IMR-90 (cell line): ENCODE measurements around the gene ENO2. TPM values are rescaled to one million over a fixed set of nuclear protein-coding genes. Genes with fewer than 3 reads are reported as not detected.

Source experiments
- ATAC-seq: fragments of 200-7000 bp; cut with Tn5 transposase; 2 replicates; pipeline ENCODE4 v1.9.1; 2020; ENCODE audit warnings: low read depth, mild to moderate bottlenecking, moderate library complexity
- BruUV-seq: library from RNA; stranded (reverse); fragments of 400-500 nt; replicated peaks from 2 replicates; lab custom pipeline; 2021; lab: Mats Ljungman, UMichigan
- CTCF ChIA-PET: fragments of 300-600 bp; formaldehyde crosslinking; extraction: SDS; loops from one replicate; lab custom pipeline; 2021; ENCODE audit warnings: antibody characterized with exemption; lab: Yijun Ruan, JAX
- POLR2A ChIA-PET: fragments of 300-600 bp; sonication (Branson Sonifier 250); formaldehyde crosslinking; loops from one replicate; lab custom pipeline; 2022; ENCODE audit warnings: antibody characterized with exemption; ENCODE audit not compliant: unreplicated experiment; lab: Charles Lee
- DNase-seq: peaks from one replicate; pipeline ENCODE4 v3.0.0; 2013
- H2AFZ ChIP-seq: replicated peaks from 2 replicates; pipeline ENCODE3; 2013; ENCODE audit warnings: low read length, mild to moderate bottlenecking; ENCODE audit not compliant: poor library complexity
- H2AK5ac ChIP-seq: 2 replicates; pipeline ENCODE4 v1.6.1; 2013; ENCODE audit warnings: low read depth, low read length, inconsistent platforms
- H2AK9ac ChIP-seq: replicated peaks from 2 replicates; pipeline ENCODE3; 2013; ENCODE audit warnings: mild to moderate bottlenecking, low read depth, low read length, moderate library complexity; ENCODE audit not compliant: poor library complexity
- H2BK120ac ChIP-seq: 2 replicates; pipeline ENCODE4 v1.6.1; 2013; ENCODE audit warnings: low read depth, low read length, inconsistent platforms
- H2BK15ac ChIP-seq: 3 replicates; pipeline ENCODE4 v1.6.1; 2013; ENCODE audit warnings: low read depth, low read length, inconsistent platforms
- H2BK20ac ChIP-seq: 2 replicates; pipeline ENCODE4 v1.6.1; 2013; ENCODE audit warnings: low read depth, mild to moderate bottlenecking, inconsistent platforms, low read length, moderate library complexity
- H2BK5ac ChIP-seq: 2 replicates; pipeline ENCODE4 v1.6.1; 2013; ENCODE audit warnings: mild to moderate bottlenecking, low read depth, low read length, inconsistent platforms; ENCODE audit not compliant: poor library complexity, severe bottlenecking
- H3K14ac ChIP-seq: replicated peaks from 2 replicates; pipeline ENCODE4 v1.6.1; 2013; ENCODE audit warnings: low read depth, low read length, inconsistent platforms
- H3K18ac ChIP-seq: 2 replicates; pipeline ENCODE4 v1.6.1; 2013; ENCODE audit warnings: low read depth, low read length, control low read depth
- H3K23ac ChIP-seq: 2 replicates; pipeline ENCODE4 v1.6.1; 2013; ENCODE audit warnings: low read depth, low read length, inconsistent platforms
- H3K27ac ChIP-seq: 2 replicates; pipeline ENCODE4 v1.5.1; 2013; ENCODE audit warnings: mild to moderate bottlenecking, control low read depth, low read length; ENCODE audit not compliant: insufficient read depth
- H3K27me3 ChIP-seq: 2 replicates; pipeline ENCODE4 v1.6.1; 2013; ENCODE audit warnings: low read length; ENCODE audit not compliant: control insufficient read depth, insufficient read depth
- H3K36me3 ChIP-seq: 2 replicates; pipeline ENCODE4 v1.6.1; 2013; ENCODE audit warnings: low read length, mixed read lengths; ENCODE audit not compliant: control insufficient read depth, insufficient read depth
- H3K4ac ChIP-seq: 2 replicates; pipeline ENCODE4 v1.6.1; 2013; ENCODE audit warnings: low read depth, low read length, inconsistent platforms
- H3K4me1 ChIP-seq: 2 replicates; pipeline ENCODE4 v1.6.1; 2013; ENCODE audit warnings: low read length, mixed read lengths; ENCODE audit not compliant: control insufficient read depth, insufficient read depth
- H3K4me2 ChIP-seq: 2 replicates; pipeline ENCODE4 v1.6.1; 2013; ENCODE audit warnings: low read depth, mild to moderate bottlenecking, control low read depth, low read length, moderate library complexity
- H3K4me3 ChIP-seq: 2 replicates; pipeline ENCODE4 v1.5.1; 2013; ENCODE audit warnings: low read depth, mild to moderate bottlenecking, control low read depth, low read length, moderate library complexity; ENCODE audit not compliant: insufficient read depth
- H3K56ac ChIP-seq: 2 replicates; pipeline ENCODE4 v1.6.1; 2013; ENCODE audit warnings: low read length, inconsistent platforms; ENCODE audit not compliant: insufficient read depth; ENCODE audit errors: extremely low read depth
- H3K79me1 ChIP-seq, 2 experiments: 2 replicates each; pipeline ENCODE4 v1.6.1; 2013; ENCODE audit warnings: low read length in 2 of 2, inconsistent platforms in 1 of 2, low read depth in 1 of 2
- H3K9ac ChIP-seq: 2 replicates; pipeline ENCODE4 v1.6.1; 2013; ENCODE audit warnings: low read depth, low read length, control low read depth
- H3K9me1 ChIP-seq: 2 replicates; pipeline ENCODE4 v1.6.1; 2013; ENCODE audit warnings: low read length, inconsistent platforms; ENCODE audit not compliant: insufficient read depth
- H3K9me3 ChIP-seq: 2 replicates; pipeline ENCODE4 v1.6.1; 2013; ENCODE audit warnings: low read length; ENCODE audit not compliant: control insufficient read depth, insufficient read depth
- H4K20me1 ChIP-seq: 2 replicates; pipeline ENCODE4 v1.6.1; 2013; ENCODE audit warnings: low read length, inconsistent platforms; ENCODE audit not compliant: insufficient read depth
- H4K5ac ChIP-seq: 2 replicates; pipeline ENCODE4 v1.6.1; 2013; ENCODE audit warnings: mild to moderate bottlenecking, low read depth, low read length, control low read depth
- H4K8ac ChIP-seq, 2 experiments: 2 replicates each; pipeline ENCODE4 v1.6.1; 2013; ENCODE audit warnings: low read depth in 2 of 2, low read length in 2 of 2, control low read depth in 1 of 2, inconsistent platforms in 1 of 2
- H4K91ac ChIP-seq: 2 replicates; pipeline ENCODE4 v1.6.1; 2013; ENCODE audit warnings: low read depth, low read length, inconsistent platforms; ENCODE audit not compliant: insufficient read depth
- CHD1 ChIP-seq: IDR thresholded peaks from 2 replicates; pipeline ENCODE4 v1.6.1; 2012; ENCODE audit warnings: low read depth, low read length, improper control_type of control experiment
- FOS ChIP-seq: fragments of 150-350 bp; IDR thresholded peaks from 2 replicates; pipeline ENCODE4 v1.6.1; 2016; ENCODE audit warnings: low read depth, low read length
- MAFK ChIP-seq: IDR thresholded peaks from 2 replicates; pipeline ENCODE4 v1.6.1; 2012; ENCODE audit warnings: low read depth, low read length, improper control_type of control experiment
- POLR2A ChIP-seq: IDR thresholded peaks from 2 replicates; pipeline ENCODE4 v1.6.1; 2012; ENCODE audit warnings: mild to moderate bottlenecking, low read depth, low read length
- RAD21 ChIP-seq: IDR thresholded peaks from 2 replicates; pipeline ENCODE4 v1.6.1; 2012; ENCODE audit warnings: low read length, improper control_type of control experiment
- RCOR1 ChIP-seq: IDR thresholded peaks from 2 replicates; pipeline ENCODE4 v1.6.1; 2012; ENCODE audit warnings: mild to moderate bottlenecking, low read length, improper control_type of control experiment; ENCODE audit not compliant: insufficient replicate concordance
- RFX5 ChIP-seq: IDR thresholded peaks from 2 replicates; pipeline ENCODE4 v1.8.0; 2012; ENCODE audit warnings: low read depth, mild to moderate bottlenecking, low read length, moderate library complexity
- WGBS, 2 experiments: methylation state at CpG; one replicate each; pipeline versions ENCODE4 v1.1.5 to v1.1.7; 2013; ENCODE audit warnings: missing lambda C conversion rate in 2 of 2; ENCODE audit not compliant: insufficient read length in 1 of 2; ENCODE audit errors: extremely low coverage in 2 of 2; 5-methylcytosine and 5-hydroxymethylcytosine counted together
- dilution Hi-C: fragments of 300-500 bp; cut with HindIII; formaldehyde crosslinking; loops from one replicate; pipeline ENCODE4 v1.14.3; 2018; ENCODE audit warnings: low sequenced_read_pairs; ENCODE audit not compliant: unreplicated experiment
- in situ Hi-C: fragments of 300-500 bp; cut with MboI; formaldehyde crosslinking; loops from 3 replicates; pipeline ENCODE4 v1.14.3; 2019; ENCODE audit warnings: low sequenced_read_pairs, inconsistent platforms, mixed read lengths
- intact Hi-C: fragments of 100-400 bp; cut with micrococcal nuclease; formaldehyde crosslinking; loops from 2 replicates; pipeline ENCODE4 v1.10.0; 2022
- polyA plus RNA-seq, 3 experiments: library from polyadenylated mRNA; depleted of rRNA; stranded (reverse); fragments of >200 nt; gene quantifications; 2 replicates each; pipeline ENCODE4 v1.2.3, GENCODE V29; 2012; ENCODE audit warnings: low replicate concordance in 1 of 3
- total RNA-seq: library from RNA; depleted of rRNA; stranded (reverse); fragments of >200 nt; gene quantifications from 2 replicates; pipeline ENCODE4 v1.2.3, GENCODE V29; 2012
- TF ChIP-seq, protein P1 (sequence below): fragments of 150-350 bp; IDR thresholded peaks from 2 replicates; pipeline ENCODE4 v1.6.1; 2017; ENCODE audit warnings: mild to moderate bottlenecking, antibody characterized with exemption, low read length, low read depth
- TF ChIP-seq, protein P2 (sequence below): conservative IDR thresholded peaks from 2 replicates; pipeline ENCODE4 v1.5.1; 2012; ENCODE audit warnings: mild to moderate bottlenecking, low read depth, low read length, improper control_type of control experiment

Gene ENO2
- total and polyA plus RNA-seq, 2 of the 4 experiments (the other 2 are of a cell fraction), result 28.3 to 92.8 TPM

DNA sequence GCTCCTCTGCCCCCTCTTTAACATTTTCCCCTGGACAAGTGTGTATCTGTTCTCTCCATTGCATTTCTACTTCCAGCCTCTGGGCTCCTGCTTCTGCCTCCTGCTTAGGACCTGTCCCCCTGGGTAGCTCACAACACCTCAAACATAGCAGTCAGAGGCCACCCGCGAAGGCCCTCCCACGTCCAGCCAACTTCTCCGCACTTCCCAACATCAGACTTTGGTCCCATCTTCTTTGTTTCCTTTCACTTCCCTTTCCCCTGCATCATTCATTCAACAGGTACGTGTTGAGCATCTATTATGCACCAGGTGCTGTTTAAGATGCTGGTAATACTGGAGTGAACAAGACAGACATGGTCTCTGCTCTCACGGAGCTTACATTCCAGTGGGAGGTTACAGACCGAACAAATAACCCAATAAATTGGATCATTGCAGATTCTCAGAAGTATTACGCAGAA lies 32.6 kb downstream of the ENO2 start:
- Histone ChIP-seq H3K36me3 (peaks cover 9% of the 10 kb centered on the region), H2BK5ac (no peak overlapping the region), H4K8ac (no peak overlapping the region), H2AK9ac (peak overlapping the region; percentile 46), H3K18ac (no peak overlapping the region), H3K4me3 (no peak overlapping the region), H3K14ac (no peak overlapping the region), H3K56ac (no peak overlapping the region), H3K4me1 (peaks cover 5% of the 10 kb centered on the region; the same call in 1 of the 2 replicates), H3K9ac (no peak overlapping the region), H3K79me1 (peaks cover 8 to 13% of the 10 kb centered on the region in 2 experiments; a peak in 3 of 4 replicates), H3K9me3 (no peaks in the 10 kb centered on the region), H3K4ac (no peak overlapping the region), H2AFZ (no peak overlapping the region), H3K23ac (no peak overlapping the region), H4K20me1 (no peaks in the 10 kb centered on the region; the same call in 1 of the 2 replicates), H2AK5ac (no peak overlapping the region), H3K27ac (no peak overlapping the region), H2BK20ac (no peak overlapping the region), H2BK120ac (no peak overlapping the region), H3K4me2 (no peak overlapping the region), H2BK15ac (no peak overlapping the region), H4K5ac (no peak overlapping the region), H3K27me3 (no peaks in the 10 kb centered on the region), H4K91ac (no peak overlapping the region), H3K9me1 (0 out of 2 replicates have a peak, but pooled peaks cover 2% of the 10 kb centered on the region)
- intact Hi-C loops (no loop called here), in situ Hi-C loops (loop anchor here (10.0 kb wide), 1 partner anchor 168 kb away; no protein-coding TSS in a partner anchor), dilution Hi-C loops (no loop called here)
- no TSS peak for BruUV-seq
- no peak for ATAC-seq
- 87% methylated on average over 3 of the region's 8 CpGs; no CpG with 5 or more reads in 1 of the 2 experiments for WGBS, 2 experiments
- POLR2A ChIA-PET, result no interaction called here
- no peak for DNase-seq
- TF ChIP-seq POLR2A (no peak), RFX5 (no peak), MAFK (no peak), RAD21 (no peak), CHD1 (no peak), FOS (no peak), RCOR1 (no peak)
- TF ChIP-seq, protein P1, sequence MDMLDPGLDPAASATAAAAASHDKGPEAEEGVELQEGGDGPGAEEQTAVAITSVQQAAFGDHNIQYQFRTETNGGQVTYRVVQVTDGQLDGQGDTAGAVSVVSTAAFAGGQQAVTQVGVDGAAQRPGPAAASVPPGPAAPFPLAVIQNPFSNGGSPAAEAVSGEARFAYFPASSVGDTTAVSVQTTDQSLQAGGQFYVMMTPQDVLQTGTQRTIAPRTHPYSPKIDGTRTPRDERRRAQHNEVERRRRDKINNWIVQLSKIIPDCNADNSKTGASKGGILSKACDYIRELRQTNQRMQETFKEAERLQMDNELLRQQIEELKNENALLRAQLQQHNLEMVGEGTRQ, result no peak
- TF ChIP-seq, protein P2, sequence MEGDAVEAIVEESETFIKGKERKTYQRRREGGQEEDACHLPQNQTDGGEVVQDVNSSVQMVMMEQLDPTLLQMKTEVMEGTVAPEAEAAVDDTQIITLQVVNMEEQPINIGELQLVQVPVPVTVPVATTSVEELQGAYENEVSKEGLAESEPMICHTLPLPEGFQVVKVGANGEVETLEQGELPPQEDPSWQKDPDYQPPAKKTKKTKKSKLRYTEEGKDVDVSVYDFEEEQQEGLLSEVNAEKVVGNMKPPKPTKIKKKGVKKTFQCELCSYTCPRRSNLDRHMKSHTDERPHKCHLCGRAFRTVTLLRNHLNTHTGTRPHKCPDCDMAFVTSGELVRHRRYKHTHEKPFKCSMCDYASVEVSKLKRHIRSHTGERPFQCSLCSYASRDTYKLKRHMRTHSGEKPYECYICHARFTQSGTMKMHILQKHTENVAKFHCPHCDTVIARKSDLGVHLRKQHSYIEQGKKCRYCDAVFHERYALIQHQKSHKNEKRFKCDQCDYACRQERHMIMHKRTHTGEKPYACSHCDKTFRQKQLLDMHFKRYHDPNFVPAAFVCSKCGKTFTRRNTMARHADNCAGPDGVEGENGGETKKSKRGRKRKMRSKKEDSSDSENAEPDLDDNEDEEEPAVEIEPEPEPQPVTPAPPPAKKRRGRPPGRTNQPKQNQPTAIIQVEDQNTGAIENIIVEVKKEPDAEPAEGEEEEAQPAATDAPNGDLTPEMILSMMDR, result no peak
- CTCF ChIA-PET, result interaction anchor here (0.6 kb wide), 2 partner anchors 64 to 200 kb away, joined by 5 to 6 read pairs; no protein-coding TSS in a partner anchor
